Measurements from ENCODE around the gene ARFRP1.
A peak's percentile ranks its signal among the peaks of the same experiment; 100 is the strongest.

Gene ARFRP1

GRCh38 chr20:63691711-63692435 lies 15.9 kb downstream of the ARFRP1 start:
- no peak for DNase-seq (ENCODE audit: low read depth in 2 of 2)

DNA sequence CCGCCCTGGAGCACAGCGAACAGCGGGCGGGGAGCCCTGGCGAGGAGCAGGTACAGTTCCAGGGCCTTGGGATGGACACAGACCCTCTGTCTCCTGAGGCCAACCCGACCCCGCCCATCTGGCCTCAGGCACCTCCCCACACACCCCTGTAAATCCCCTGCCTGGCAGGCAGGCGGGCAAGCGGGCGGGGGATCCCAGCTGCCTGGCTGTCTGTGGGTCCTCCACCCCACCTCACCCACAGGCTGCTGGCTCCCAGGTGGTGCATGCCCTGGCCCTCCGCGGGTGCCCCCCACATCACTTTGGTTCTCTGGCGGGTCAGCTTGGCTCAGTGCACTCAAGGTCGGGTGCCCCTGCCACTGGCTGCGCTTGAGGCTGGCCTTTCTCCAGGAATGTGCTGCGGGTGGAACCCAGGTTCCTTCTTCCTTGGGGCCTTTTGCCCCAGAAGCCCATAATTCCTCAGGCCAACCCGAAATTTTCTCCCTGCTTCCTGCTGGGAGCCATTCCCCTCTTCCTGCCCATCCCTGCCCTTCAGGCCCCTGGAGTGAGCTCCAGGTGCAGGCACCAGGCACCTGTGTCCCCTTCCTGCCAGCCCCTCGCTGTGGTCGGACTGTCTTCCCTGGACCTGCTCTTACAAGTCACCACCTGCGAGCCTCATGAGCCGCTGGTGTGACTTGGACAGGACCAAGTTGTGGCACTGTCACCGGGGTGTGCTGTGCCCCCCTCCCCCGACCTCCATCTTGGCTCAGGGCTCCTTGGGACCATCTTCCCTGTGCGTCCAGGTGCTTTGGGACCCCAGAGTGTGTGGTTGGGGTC lies 16.7 kb downstream of the ARFRP1 start:
- DNase-seq (ENCODE audit: low read depth in 2 of 2) = no peak

GRCh38 chr20:63690003-63690897 lies 17.5 kb downstream of the ARFRP1 start:
- DNase-seq (ENCODE audit: low read depth in 2 of 2) = no peak

DNA sequence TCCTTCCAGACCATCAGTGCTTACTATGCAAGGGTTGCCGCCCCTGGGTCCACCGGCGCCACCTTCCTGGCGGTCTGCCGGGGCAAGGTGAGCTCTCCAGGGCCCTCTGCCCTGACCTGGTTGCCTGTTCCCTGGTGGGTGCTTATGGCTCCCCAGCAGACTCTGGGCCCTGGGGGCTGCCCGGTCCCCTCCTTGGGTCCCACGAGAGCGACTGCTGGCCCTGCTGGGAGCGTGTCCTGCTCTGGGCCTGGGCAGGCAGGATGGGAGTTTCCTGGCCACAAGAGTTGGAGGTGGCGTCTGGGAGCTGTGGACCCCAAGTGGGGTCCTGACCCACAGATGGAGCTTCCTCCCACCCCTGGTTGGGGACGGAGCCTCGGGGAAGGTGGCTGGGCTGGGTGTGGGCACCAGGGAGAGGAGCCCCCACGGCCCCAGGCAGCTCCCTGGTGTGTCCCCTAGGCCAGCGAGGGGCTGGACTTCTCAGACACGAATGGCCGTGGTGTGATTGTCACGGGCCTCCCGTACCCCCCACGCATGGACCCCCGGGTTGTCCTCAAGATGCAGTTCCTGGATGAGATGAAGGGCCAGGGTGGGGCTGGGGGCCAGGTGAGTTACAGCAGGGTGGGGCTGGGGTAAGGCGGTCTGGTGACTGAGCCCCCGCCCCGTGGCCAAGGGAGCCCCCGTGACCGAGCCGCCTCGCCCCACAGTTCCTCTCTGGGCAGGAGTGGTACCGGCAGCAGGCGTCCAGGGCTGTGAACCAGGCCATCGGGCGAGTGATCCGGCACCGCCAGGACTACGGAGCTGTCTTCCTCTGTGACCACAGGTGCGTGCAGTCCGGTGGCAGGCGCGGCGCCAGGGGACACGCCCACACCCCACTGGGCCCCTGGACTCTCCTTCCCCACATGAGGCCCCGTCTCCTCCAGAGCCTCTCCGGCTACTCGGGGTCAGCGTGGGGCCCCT lies 18.5 kb downstream of the ARFRP1 start:
- no peak for DNase-seq (ENCODE audit: low read depth in 2 of 2)

DNA sequence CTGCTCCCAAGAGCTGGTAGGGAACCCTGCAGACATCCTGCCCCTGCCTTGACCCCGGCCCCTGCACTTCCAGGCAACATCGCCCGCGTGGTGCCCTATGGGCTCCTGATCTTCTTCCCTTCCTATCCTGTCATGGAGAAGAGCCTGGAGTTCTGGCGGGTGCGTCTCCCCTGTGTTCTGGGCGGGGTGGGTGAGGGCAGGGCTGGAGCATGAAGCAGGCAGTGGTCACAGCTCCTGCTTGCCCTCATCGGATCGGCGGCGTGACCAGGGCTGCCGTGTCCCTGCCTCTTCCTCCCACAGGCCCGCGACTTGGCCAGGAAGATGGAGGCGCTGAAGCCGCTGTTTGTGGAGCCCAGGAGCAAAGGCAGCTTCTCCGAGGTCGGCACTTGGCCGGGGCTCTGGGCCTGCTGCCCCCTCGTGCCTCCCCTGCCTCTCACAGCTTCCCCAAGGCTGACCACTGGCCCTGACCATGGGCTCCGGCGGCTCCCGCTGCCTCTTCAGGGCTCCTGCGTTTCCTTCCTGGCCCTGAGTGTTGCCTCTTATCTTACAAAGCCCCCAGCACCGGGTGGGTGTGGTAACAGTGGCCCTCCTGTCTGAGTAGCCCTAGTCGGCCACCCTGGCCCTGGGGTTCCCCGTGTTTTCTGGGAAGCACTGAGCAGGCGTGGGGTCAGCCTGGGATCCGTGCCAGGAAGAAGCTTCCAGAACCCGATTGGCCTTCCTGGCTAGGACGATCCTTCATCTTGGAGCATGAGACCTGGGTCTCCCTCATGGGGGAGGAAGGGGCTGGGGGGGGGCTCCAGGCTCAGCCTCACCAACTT lies 19.3 kb downstream of the ARFRP1 start:
- no peak for DNase-seq (ENCODE audit: low read depth in 2 of 2)

DNA sequence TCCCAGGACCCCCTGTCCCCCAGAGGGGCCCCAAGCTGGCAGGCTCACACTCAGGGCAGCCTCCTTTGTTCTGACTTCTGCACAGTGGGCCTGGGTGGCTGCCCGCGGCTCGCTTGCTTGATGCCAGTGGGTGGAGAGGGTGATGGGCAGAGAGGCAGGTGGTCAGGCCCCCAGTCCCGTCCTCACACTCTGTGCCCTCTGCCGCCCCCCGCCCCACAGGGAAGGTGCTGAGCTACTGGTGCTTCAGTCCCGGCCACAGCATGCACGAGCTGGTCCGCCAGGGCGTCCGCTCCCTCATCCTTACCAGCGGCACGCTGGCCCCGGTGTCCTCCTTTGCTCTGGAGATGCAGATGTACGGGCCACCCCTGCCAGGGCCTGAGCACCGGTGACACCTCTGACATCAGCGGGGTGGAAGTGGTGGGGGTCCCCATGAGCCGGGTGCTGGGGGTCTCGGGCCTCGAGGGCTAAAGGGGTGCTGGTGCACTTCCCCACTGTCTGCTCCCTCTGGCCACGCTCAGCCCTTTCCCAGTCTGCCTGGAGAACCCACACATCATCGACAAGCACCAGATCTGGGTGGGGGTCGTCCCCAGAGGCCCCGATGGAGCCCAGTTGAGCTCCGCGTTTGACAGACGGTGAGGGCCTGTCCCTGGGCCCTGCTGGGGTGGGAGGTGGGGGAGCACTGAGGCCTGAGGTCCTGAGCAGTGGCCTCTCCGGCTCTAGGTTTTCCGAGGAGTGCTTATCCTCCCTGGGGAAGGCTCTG lies 20.2 kb downstream of the ARFRP1 start:
- no peak for DNase-seq (ENCODE audit: low read depth in 2 of 2)

GRCh38 chr20:63686492-63687321 lies 21.1 kb downstream of the ARFRP1 start:
- DNase-seq (ENCODE audit: low read depth in 2 of 2) = peak; percentile 42 to 52

DNA sequence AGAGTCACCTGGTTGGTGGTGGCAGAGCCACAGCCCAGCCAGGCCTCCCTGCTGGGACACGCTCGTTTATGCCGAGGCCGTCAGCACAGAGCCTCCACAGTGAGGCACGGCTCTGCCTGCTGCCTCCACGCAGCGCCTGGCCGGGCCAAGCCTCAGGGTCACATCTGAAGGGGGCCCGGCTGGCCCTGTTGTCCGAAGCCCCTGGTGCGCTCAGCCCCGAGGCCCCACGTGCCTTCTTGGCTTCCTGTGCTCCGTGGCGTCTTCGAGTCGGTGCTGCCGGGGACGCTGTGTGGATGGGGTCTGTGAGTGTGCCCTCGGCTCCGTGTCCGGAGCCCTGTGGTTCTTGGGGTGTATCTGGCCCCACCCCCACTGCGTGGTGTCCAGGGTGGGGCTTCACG lies 21.7 kb downstream of the ARFRP1 start:
- DNase-seq (ENCODE audit: low read depth in 2 of 2) = no peak

DNA sequence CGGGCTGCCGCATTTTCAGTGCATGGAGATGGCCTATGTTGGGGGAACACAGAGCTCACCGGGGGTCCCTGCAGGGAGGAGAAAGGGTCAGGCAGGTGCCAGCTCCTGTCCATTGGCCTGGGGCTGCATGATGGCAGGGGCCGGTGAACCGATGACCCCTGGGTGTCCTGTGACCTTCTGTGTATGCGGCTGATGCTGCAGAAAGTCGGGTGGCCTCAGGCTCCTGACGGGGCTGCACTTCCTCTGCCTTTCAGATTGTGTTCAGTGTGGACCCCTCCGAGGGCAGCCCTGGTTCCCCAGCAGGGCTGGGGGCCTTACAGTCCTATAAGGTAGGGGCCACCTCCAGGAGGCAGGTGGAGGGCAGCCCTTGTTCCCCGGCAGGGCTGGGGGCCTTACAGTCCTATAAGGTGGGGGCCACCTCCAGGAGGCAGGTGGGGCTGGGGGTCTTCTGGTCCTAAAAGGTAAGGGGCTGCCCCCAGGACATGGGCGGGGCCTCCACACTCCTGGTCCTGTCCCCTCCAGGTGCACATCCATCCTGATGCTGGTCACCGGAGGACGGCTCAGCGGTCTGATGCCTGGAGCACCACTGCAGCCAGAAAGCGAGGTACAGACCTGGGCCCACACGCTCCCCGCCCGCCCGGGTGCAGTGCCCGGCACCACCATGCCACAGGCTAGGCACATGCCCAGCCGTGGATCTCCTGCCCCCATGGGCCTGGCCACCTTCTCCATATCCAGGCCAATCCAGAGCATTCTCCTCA lies 22.3 kb downstream of the ARFRP1 start:
- DNase-seq (ENCODE audit: low read depth in 2 of 2) = no peak

DNA sequence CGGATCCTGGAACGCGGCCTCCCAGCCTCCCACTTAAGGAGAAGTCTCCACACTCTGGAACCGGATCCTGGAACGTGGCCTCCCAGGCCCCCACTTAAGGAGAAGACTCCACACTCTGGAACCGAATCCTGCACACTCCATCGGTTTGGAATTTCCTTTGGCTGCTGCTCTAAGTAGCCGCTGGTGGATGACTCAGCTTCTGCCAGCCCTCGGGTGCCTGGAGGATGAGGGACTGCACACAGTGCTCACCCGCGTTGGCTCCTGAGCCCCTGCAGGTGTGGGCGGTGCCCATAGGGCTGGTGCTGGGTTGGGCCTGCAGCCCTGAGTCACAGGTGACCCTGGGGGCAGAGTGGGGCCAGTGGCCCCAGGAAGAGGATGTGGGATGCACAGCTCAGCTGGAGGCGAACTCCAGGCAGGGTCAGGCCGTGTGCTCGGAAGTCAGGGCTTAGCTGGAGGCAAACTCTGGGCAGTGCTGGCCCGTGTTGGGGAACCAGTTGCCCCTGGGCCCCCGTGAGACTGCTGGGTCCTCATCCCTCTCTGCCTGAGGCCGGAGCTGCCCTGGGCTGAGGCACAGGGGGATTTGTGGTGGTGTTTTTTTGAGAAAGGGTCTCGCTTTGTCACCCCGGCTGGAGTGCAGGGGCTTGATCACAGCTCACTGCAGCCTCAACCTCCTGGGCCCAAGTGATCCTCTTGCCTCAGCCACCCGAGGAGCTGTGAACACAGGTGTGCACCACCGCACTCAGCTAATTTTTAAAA lies 25.2 kb downstream of the ARFRP1 start:
- no peak for DNase-seq (ENCODE audit: low read depth in 2 of 2)

DNA sequence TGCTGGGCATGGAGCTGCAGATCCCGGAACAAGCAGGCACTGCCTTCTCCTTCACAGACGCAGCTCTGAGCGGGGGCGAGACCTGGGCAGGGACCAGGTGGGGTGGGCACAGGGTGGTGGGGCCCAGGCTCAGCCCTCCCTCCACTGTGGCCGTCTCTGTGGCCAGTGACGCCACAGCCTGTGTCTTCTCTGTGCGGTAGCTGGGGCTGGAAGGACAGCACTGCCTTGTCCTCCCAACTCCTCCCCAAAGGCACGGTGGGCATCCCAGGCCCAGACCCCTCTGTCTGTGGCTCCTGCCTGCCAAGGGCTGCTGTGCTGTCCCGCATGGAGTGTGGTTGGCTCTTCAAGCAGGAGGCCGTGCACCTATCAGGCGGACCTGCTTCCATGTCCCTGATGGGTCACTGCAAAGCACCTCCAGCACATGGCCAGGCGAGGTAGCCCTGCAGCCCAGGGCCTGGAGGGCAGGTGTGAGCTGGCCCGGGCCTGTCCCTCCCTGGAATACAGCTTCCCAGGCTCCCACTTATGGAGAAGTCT lies 26.1 kb downstream of the ARFRP1 start:
- no peak for DNase-seq (ENCODE audit: low read depth in 2 of 2)

- no peak for DNase-seq (ENCODE audit: low read depth in 2 of 2)
Observed at GRCh38 chr20:63680857-63681608, 26.7 kb downstream of the ARFRP1 start.

- no peak for DNase-seq (ENCODE audit: low read depth in 2 of 2)
Observed at GRCh38 chr20:63680427-63680826, 27.3 kb downstream of the ARFRP1 start.

DNA sequence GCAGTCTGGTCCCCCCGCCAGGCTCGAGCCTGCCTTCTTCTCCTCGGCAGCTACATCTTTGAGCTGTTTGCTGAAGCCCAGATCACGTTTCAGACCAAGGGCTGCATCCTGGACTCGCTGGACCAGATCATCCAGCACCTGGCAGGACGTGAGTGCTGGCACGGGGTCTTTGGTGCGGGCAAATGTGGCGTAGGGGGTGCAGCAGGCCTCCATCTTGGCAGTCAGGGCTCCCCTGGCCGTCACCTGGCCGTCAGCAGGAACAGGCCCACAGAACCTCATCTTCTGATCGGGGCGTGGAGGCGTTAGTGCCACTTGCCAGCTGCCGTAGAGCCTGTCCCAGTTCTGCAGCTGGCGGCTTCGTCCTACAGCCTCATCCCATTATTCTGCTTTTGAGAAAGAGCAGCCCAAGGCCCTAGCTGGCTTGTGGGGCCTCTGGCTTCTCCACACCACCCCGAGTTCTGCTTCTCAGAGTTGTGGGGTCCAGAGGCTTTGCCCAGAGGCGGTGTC lies 27.9 kb downstream of the ARFRP1 start:
- no peak for DNase-seq (ENCODE audit: low read depth in 2 of 2)

DNA sequence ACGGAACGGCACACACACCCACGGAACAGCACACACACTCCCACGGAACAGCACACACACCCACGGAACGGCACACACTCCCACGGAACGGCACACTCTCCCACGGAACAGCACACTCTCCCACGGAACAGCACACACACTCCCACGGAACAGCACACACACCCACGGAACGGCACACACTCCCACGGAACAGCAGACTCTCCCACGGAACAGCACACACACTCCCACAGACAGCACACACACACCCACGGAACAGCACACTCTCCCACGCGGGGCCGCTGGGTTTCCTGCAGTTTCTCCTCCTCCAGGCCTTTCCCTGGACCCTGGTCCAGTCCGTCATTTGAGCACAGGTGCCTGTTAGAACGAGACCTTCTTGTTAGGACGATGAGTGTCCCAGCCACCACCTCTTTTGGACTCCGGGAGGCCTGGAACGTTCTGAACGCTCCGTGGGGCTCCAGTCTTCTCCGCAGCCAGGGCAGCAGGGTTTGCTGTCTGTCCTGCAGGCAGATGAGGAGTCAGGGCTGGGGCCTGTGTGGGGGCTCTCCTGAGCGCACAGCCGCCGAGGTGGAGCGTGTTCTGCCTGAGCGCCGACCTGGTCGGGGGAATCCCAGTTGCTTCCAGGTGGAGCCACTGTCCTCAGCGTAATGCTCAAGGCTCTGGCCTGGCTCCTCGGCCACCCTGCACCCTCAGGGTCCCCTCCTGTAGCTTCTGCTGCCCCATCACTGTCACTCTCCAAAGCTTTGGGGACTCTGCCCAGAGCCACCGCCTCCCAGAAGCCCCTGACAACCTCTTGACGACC lies 28.9 kb downstream of the ARFRP1 start:
- no peak for DNase-seq (ENCODE audit: low read depth in 2 of 2)

All from stimulated activated CD4-positive, alpha-beta T cell treated with anti-CD3 and anti-CD28 coated beads, Interleukin-4, amount 100 ng/mL, for 48 hours (primary cell).